ENCODE data around the gene NTN5. TPM values are rescaled to one million over a fixed set of nuclear protein-coding genes. Genes with fewer than 3 reads are reported as not detected.
A peak's percentile ranks its signal among the peaks of the same experiment; 100 is the strongest.

NTN5 gene
- total and polyA plus RNA-seq, 8 donors = 0.12 to 1.8 (median 0.25) TPM; not detected in 1

- H3K4me1 ChIP-seq = peaks cover 8 to 22% (median 12%) of the 10 kb centered on the region in 3 donors
- DNase-seq (peak in 2 of 6 donors; percentile 36 to 48), ATAC-seq (no peak), FAIRE-seq (no peak)
- peaks cover 0 to 24% (median 22%) of the 10 kb centered on the region in 3 donors for H3K36me3 ChIP-seq
- H3K9me3 ChIP-seq = no peaks in the 10 kb centered on the region
- 79 to 85% methylated on average over 15 to 16 of the region's 16 CpGs for WGBS, 2 donors
- TF ChIP-seq CTCF (IDR thresholded peaks at IDR 0.05) = no peak
- no peaks in the 10 kb centered on the region for H3K27me3 ChIP-seq
- no peak overlapping the region for H3K4me3 ChIP-seq
- H3K27ac ChIP-seq = no peak overlapping the region
- intact Hi-C loops (cut with DNase I) = no loop called here
Measured at GRCh38 chr19:48616041-48616436, 56.8 kb downstream of the NTN5 start.

DNA sequence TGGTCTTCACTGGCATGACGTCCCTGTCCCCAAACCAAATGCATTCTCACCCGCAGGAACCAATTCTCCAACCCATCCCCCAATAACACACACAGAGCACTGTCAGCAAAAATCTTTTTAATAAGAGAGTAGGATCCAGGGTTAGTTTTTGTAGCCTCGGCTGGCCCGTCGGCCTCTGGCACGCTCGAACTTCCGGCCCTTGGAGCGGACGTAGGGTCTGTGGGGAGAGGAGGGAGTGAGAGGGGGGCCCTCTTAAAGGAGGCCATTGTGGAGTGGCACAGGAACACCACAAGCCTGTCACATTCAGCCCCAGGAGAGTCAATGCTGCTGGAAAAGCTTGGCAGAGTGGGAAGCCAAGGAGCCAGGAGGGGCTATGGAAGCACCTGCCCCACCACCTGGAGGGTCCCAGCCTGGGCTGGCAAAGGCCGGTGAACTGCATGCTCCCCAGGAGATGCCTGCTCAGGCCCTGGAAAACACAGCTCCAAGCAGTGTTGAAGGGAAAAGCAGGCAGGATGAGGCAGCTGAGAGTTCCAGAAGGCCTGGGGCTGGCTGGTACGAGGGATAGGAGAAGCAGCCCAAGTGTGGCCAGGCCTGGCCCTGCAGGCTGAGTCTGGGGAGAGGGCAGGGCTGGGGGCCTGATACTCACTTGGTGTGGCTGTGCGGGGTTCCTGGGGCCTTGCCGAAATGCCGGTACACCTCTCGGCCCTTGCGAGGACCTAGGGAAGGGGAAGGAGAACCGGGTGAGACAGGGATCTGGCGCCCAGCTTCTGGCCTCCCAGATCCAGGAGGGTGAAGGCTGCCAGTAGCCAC lies 57.4 kb downstream of the NTN5 start:
- ATAC-seq (no peak), FAIRE-seq (no peak), DNase-seq (peak in 1 of 6 donors; percentile 80)
- no peak for TF ChIP-seq CTCF (IDR thresholded peaks at IDR 0.05)
- Histone ChIP-seq H3K36me3 (peaks cover 0 to 24% (median 22%) of the 10 kb centered on the region in 3 donors), H3K9me3 (no peaks in the 10 kb centered on the region), H3K27me3 (no peaks in the 10 kb centered on the region), H3K27ac (peak overlapping the region in 1 of 4 donors; percentile 15), H3K4me1 (peaks cover 8 to 22% (median 12%) of the 10 kb centered on the region in 3 donors), H3K4me3 (no peak overlapping the region)
- intact Hi-C loops (cut with DNase I) = no loop called here
- WGBS, 2 donors = 81% methylated on average over 19 of the region's 19 CpGs

GRCh38 chr19:48614436-48615230 lies 58.2 kb downstream of the NTN5 start, which contains the start of gene FAM83E:
Gene FAM83E, minus strand, starts transcription at chr19:48615076. Its CDS starts 1,704 bp downstream, at chr19:48613372.
- Histone ChIP-seq H3K36me3 (peaks cover 0 to 24% (median 22%) of the 10 kb centered on the region in 3 donors), H3K27ac (peak within 1 kb of the TSS in 1 of 4 donors; percentile 15), H3K9me3 (no peaks in the 10 kb centered on the region), H3K27me3 (no peaks in the 10 kb centered on the region), H3K4me3 (no peak within 1 kb of the TSS), H3K4me1 (peaks cover 8 to 14% (median 12%) of the 10 kb centered on the region in 3 donors)
- DNase-seq (peak in 5 of 6 donors; percentile 48 to 86 (median 65)), ATAC-seq (peak in 2 of 4 donors; percentile 1 to 5), FAIRE-seq (no peak)
- intact Hi-C loops (cut with DNase I) = no loop called here
- 46 to 50% methylated on average over 31 of the region's 31 CpGs for WGBS, 2 donors
- TF ChIP-seq CTCF (IDR thresholded peaks at IDR 0.05) = no peak

DNA sequence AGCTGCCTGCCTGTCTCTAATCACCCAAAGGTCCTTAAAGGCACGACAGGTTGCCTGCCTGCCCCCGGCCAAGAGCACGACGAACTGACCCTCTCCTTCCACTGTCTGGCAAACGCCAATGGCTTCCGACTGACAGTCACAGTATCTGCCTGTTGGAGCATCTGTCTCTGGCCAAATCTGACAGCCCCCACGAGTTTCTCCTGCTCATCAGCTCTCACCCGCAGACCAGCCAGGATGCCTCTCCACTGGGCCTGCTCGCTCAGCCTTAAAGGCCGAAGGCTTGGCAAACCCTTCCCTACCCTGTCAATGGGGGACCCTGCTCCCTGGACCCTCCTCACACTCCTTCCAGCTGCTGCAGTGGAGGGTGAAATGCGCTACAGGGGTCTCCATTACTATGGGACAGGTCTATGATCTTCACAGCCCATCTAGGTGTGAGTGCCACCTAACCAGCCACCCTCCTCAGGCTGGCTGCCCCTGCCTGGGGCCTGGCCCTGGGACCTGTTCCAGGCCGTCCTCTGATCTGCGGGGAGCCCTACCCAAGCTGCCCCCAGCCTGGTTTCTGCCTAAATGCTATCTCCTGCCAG lies 58.9 kb downstream of the NTN5 start:
- no peak overlapping the region for H3K27ac ChIP-seq
- H3K4me3 ChIP-seq = no peak overlapping the region
- TF ChIP-seq CTCF (IDR thresholded peaks at IDR 0.05) = no peak
- 69 to 74% methylated on average over 13 of the region's 13 CpGs for whole genome bisulfite sequencing, 2 donors
- peaks cover 8 to 14% (median 12%) of the 10 kb centered on the region in 3 donors for H3K4me1 ChIP-seq
- ATAC-seq = no peak
- H3K27me3 ChIP-seq = no peaks in the 10 kb centered on the region
- H3K36me3 ChIP-seq = peaks cover 0 to 24% (median 22%) of the 10 kb centered on the region in 3 donors
- FAIRE-seq = no peak
- intact Hi-C loops (cut with DNase I) = no loop called here
- DNase-seq = peak in 3 of 6 donors; percentile 28 to 66 (median 58)
- no peaks in the 10 kb centered on the region for H3K9me3 ChIP-seq
